Liver (tissue), 9 donors: Measurements from ENCODE around the gene PMIS2. TPM values are rescaled to one million over a fixed set of nuclear protein-coding genes. Genes with fewer than 3 reads are reported as not detected.

Experiments
- DNase-seq: peaks from one replicate; pipeline ENCODE4 v3.0.0-alpha.2; 2017; ENCODE audit warnings: low spot score
- H3K27ac ChIP-seq, 2 donors: one replicate each; pipeline ENCODE4 v1.7.0; 2013; ENCODE audit warnings: inconsistent platforms in 2 of 2, low read length in 2 of 2, control low read depth in 1 of 2, low read depth in 1 of 2, mild to moderate bottlenecking in 1 of 2
- H3K27me3 ChIP-seq, 4 donors: one replicate each; pipeline versions ENCODE4 v1.6.1 to v1.7.0; 2013; ENCODE audit warnings: low read length in 3 of 4, inconsistent platforms in 1 of 4, mild to moderate bottlenecking in 1 of 4, moderate library complexity in 1 of 4; ENCODE audit not compliant: control insufficient read depth in 4 of 4, insufficient read depth in 4 of 4
- H3K36me3 ChIP-seq, 4 donors: one replicate each; pipeline versions ENCODE4 v1.6.1 to v1.7.0; 2013; ENCODE audit warnings: low read length in 3 of 4, mild to moderate bottlenecking in 3 of 4, low read depth in 1 of 4, moderate library complexity in 1 of 4; ENCODE audit not compliant: control insufficient read depth in 4 of 4, insufficient read depth in 3 of 4
- H3K4me1 ChIP-seq, 4 donors: one replicate each; pipeline versions ENCODE4 v1.6.1 to v1.7.0; 2013; ENCODE audit warnings: low read length in 3 of 4, mild to moderate bottlenecking in 3 of 4, moderate library complexity in 1 of 4; ENCODE audit not compliant: control insufficient read depth in 4 of 4, insufficient read depth in 4 of 4
- H3K4me3 ChIP-seq, 3 donors: one replicate each; pipeline versions ENCODE4 v1.6.1 to v1.7.0; 2013; ENCODE audit warnings: low read length in 3 of 3, control low read depth in 1 of 3, low read depth in 1 of 3, mild to moderate bottlenecking in 1 of 3
- H3K9ac ChIP-seq, 2 donors: one replicate each; pipeline ENCODE4 v1.7.0; 2013; ENCODE audit warnings: low read length in 2 of 2, mild to moderate bottlenecking in 2 of 2, moderate library complexity in 2 of 2, control low read depth in 1 of 2, low read depth in 1 of 2
- H3K9me3 ChIP-seq, 4 donors: one replicate each; pipeline versions ENCODE4 v1.6.1 to v1.7.0; 2013; ENCODE audit warnings: low read length in 3 of 4; ENCODE audit not compliant: control insufficient read depth in 4 of 4
- FOXA1 ChIP-seq: IDR thresholded peaks from 2 replicates; pipeline ENCODE4 v1.6.1; 2016; ENCODE audit warnings: antibody characterized with exemption
- GABPA ChIP-seq, 2 donors: IDR thresholded peaks in 1 of 2; conservative IDR thresholded peaks in 1 of 2; 2 replicates each; pipeline ENCODE4 v1.6.1; 2016; ENCODE audit warnings: antibody characterized with exemption in 2 of 2, mild to moderate bottlenecking in 1 of 2, moderate library complexity in 1 of 2
- HNF4A ChIP-seq, 2 donors: conservative IDR thresholded peaks; 2 replicates each; pipeline ENCODE4 v1.6.1; 2016; ENCODE audit warnings: antibody characterized with exemption in 2 of 2, mild to moderate bottlenecking in 2 of 2
- HNF4G ChIP-seq: IDR thresholded peaks from 2 replicates; pipeline ENCODE4 v1.6.1; 2016; ENCODE audit warnings: antibody characterized with exemption
- JUND ChIP-seq, 2 donors: IDR thresholded peaks; 2 replicates each; pipeline ENCODE4 v1.6.1; 2016; ENCODE audit warnings: antibody characterized with exemption in 2 of 2
- NR2F2 ChIP-seq: IDR thresholded peaks from 2 replicates; pipeline ENCODE4 v1.6.1; 2016; ENCODE audit warnings: antibody characterized with exemption
- RAD21 ChIP-seq, 2 donors: IDR thresholded peaks; 2 replicates each; pipeline ENCODE4 v1.6.1; 2016; ENCODE audit warnings: antibody characterized with exemption in 2 of 2, mild to moderate bottlenecking in 2 of 2
- RXRA ChIP-seq, 2 donors: IDR thresholded peaks; 2 replicates each; pipeline ENCODE4 v1.6.1; 2017 to 2018; ENCODE audit warnings: antibody characterized with exemption in 2 of 2, mild to moderate bottlenecking in 1 of 2
- SP1 ChIP-seq: IDR thresholded peaks from 2 replicates; pipeline ENCODE4 v1.6.1; 2018; ENCODE audit warnings: antibody characterized with exemption, mild to moderate bottlenecking
- TAF1 ChIP-seq: conservative IDR thresholded peaks from 2 replicates; pipeline ENCODE4 v1.6.1; 2016; ENCODE audit warnings: antibody characterized with exemption, mild to moderate bottlenecking
- YY1 ChIP-seq: IDR thresholded peaks from 2 replicates; pipeline ENCODE4 v1.6.1; 2016; ENCODE audit warnings: antibody characterized with exemption, mild to moderate bottlenecking
- WGBS: extraction: QIAGEN DNeasy Blood & Tissue Kit; methylation state at CpG from one replicate; pipeline ENCODE4 v1.1.7; 2013; 5-methylcytosine and 5-hydroxymethylcytosine counted together
- polyA plus RNA-seq, 2 donors: library from polyadenylated mRNA; stranded (reverse) in 1 of 2; unstranded in 1 of 2; fragments of 200-250 nt in 1 of 2; fragments of >200 nt in 1 of 2; fragmentation: Nextera tagmentation in 1 of 2; extraction: Ambion mirVana in 1 of 2; gene quantifications; one replicate each; pipeline versions ENCODE4 v1.2.1 to v1.2.3, GENCODE V29; 2013 to 2015
- total RNA-seq, 2 donors: library from RNA; depleted of rRNA; stranded (reverse); fragments of >200 nt; gene quantifications; one replicate each; pipeline ENCODE4 v1.2.3, GENCODE V29; 2014
- TF ChIP-seq, protein P1 (sequence below): IDR thresholded peaks from 2 replicates; pipeline ENCODE4 v1.6.1; 2016; ENCODE audit warnings: antibody characterized with exemption
- TF ChIP-seq, protein P2 (sequence below): fragments of 150-350 bp; IDR thresholded peaks from 2 replicates; pipeline ENCODE4 v1.5.1; 2017; ENCODE audit warnings: improper control_type of control experiment, low read depth, low read length; ENCODE audit not compliant: missing input control
- TF ChIP-seq, protein P3 (sequence below): IDR thresholded peaks from 2 replicates; pipeline ENCODE4 v1.6.1; 2016; ENCODE audit warnings: antibody characterized with exemption
- TF ChIP-seq, protein P4 (sequence below): IDR thresholded peaks from 2 replicates; pipeline ENCODE4 v1.6.1; 2016; ENCODE audit warnings: antibody characterized with exemption, mild to moderate bottlenecking
- TF ChIP-seq, protein P5 (sequence below): IDR thresholded peaks from 2 replicates; pipeline ENCODE4 v1.6.1; 2016; ENCODE audit warnings: antibody characterized with exemption
- donor health status: healthy.
- donor health status: healthy.
- donor health status: healthy.
- donor health status: healthy.
- donor health status: healthy.

Gene PMIS2
- total and polyA plus RNA-seq, 4 donors: not detected

DNA sequence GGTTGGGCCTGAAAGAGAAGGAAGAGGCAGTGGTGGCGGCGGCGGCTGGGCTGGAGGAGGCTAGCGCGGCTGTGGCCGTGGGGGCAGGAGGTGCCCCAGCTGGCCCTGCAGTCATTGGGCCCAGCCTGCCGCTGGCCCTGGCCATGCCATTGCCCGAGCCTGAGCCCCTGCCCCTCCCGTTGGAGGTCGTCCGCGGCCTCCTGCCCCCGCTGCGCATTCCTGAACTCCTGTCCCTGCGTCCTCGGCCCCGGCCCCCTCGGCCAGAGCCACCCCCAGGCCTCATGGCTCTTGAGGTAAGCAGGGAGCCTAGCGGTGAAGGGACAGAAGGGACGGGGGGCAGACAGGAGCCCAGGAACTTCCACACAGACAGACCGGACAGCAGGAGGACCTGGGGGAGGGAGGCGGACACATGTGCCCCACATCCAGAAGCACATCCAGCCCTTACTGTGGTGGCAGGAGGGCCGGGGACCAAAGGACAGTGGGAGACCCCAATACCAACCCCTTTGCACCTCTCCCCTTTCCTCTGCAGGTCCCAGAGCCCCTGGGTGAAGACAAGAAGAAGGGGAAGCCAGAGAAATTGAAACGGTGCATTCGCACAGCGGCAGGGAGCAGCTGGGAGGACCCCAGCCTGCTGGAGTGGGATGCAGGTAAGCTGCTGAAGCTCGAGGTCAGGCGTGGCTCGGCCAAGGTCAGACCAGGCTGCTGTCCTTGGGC, 47.9 kb downstream of the PMIS2 start:
- H3K27ac ChIP-seq: no peak overlapping the region
- H3K36me3 ChIP-seq: peaks cover 16 to 60% (median 40%) of the 10 kb centered on the region in 4 donors
- no peak overlapping the region for H3K4me3 ChIP-seq
- WGBS: 95% methylated on average over 29 of the region's 29 CpGs
- DNase-seq: no peak
- H3K27me3 ChIP-seq: no peaks in the 10 kb centered on the region
- H3K9ac ChIP-seq: no peak overlapping the region
- no peaks in the 10 kb centered on the region for H3K9me3 ChIP-seq
- TF ChIP-seq HNF4A (conservative IDR thresholded peaks at IDR 0.05): no peak
- TF ChIP-seq RAD21 (IDR thresholded peaks at IDR 0.05): no peak
- TF ChIP-seq GABPA (IDR thresholded peaks at IDR 0.05 in 1 of 2, conservative IDR thresholded peaks at IDR 0.05 in 1 of 2): no peak
- TF ChIP-seq, protein P1, sequence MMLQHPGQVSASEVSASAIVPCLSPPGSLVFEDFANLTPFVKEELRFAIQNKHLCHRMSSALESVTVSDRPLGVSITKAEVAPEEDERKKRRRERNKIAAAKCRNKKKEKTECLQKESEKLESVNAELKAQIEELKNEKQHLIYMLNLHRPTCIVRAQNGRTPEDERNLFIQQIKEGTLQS: no peak
- TF ChIP-seq, protein P2, sequence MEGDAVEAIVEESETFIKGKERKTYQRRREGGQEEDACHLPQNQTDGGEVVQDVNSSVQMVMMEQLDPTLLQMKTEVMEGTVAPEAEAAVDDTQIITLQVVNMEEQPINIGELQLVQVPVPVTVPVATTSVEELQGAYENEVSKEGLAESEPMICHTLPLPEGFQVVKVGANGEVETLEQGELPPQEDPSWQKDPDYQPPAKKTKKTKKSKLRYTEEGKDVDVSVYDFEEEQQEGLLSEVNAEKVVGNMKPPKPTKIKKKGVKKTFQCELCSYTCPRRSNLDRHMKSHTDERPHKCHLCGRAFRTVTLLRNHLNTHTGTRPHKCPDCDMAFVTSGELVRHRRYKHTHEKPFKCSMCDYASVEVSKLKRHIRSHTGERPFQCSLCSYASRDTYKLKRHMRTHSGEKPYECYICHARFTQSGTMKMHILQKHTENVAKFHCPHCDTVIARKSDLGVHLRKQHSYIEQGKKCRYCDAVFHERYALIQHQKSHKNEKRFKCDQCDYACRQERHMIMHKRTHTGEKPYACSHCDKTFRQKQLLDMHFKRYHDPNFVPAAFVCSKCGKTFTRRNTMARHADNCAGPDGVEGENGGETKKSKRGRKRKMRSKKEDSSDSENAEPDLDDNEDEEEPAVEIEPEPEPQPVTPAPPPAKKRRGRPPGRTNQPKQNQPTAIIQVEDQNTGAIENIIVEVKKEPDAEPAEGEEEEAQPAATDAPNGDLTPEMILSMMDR: no peak
- TF ChIP-seq, protein P3, sequence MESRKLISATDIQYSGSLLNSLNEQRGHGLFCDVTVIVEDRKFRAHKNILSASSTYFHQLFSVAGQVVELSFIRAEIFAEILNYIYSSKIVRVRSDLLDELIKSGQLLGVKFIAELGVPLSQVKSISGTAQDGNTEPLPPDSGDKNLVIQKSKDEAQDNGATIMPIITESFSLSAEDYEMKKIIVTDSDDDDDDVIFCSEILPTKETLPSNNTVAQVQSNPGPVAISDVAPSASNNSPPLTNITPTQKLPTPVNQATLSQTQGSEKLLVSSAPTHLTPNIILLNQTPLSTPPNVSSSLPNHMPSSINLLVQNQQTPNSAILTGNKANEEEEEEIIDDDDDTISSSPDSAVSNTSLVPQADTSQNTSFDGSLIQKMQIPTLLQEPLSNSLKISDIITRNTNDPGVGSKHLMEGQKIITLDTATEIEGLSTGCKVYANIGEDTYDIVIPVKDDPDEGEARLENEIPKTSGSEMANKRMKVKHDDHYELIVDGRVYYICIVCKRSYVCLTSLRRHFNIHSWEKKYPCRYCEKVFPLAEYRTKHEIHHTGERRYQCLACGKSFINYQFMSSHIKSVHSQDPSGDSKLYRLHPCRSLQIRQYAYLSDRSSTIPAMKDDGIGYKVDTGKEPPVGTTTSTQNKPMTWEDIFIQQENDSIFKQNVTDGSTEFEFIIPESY: no peak
- TF ChIP-seq, protein P4, sequence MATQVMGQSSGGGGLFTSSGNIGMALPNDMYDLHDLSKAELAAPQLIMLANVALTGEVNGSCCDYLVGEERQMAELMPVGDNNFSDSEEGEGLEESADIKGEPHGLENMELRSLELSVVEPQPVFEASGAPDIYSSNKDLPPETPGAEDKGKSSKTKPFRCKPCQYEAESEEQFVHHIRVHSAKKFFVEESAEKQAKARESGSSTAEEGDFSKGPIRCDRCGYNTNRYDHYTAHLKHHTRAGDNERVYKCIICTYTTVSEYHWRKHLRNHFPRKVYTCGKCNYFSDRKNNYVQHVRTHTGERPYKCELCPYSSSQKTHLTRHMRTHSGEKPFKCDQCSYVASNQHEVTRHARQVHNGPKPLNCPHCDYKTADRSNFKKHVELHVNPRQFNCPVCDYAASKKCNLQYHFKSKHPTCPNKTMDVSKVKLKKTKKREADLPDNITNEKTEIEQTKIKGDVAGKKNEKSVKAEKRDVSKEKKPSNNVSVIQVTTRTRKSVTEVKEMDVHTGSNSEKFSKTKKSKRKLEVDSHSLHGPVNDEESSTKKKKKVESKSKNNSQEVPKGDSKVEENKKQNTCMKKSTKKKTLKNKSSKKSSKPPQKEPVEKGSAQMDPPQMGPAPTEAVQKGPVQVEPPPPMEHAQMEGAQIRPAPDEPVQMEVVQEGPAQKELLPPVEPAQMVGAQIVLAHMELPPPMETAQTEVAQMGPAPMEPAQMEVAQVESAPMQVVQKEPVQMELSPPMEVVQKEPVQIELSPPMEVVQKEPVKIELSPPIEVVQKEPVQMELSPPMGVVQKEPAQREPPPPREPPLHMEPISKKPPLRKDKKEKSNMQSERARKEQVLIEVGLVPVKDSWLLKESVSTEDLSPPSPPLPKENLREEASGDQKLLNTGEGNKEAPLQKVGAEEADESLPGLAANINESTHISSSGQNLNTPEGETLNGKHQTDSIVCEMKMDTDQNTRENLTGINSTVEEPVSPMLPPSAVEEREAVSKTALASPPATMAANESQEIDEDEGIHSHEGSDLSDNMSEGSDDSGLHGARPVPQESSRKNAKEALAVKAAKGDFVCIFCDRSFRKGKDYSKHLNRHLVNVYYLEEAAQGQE: no peak
- no peak for TF ChIP-seq SP1
- TF ChIP-seq FOXA1: no peak
- no peak for TF ChIP-seq NR2F2
- no peak for TF ChIP-seq JUND (IDR thresholded peaks at IDR 0.05)
- TF ChIP-seq, protein P5, sequence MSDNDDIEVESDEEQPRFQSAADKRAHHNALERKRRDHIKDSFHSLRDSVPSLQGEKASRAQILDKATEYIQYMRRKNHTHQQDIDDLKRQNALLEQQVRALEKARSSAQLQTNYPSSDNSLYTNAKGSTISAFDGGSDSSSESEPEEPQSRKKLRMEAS: no peak
- H3K4me1 ChIP-seq: peaks cover 0 to 12% (median 6%) of the 10 kb centered on the region in 4 donors

DNA sequence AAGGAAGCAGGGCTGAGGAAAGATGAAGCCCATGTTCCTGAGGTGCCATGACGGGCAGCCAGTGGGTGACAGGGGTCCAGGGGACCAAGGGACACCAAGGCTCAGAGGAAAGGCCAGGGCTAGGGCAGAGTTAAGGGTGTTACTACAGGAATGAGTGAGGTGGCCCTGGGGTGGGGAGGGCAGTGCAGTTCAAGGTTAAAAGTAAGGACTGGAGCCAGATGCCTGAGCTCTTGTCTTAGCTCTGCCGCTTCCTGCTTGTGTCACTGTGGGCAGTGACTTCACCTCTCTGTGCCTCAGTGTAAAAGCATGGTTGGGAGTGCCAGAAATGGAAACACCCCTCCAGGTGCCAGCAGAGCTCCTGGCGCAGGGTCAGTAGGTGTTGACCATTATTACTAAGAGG, 50.7 kb downstream of the PMIS2 start:
- WGBS: 95% methylated on average over 3 of the region's 3 CpGs
- no peak for DNase-seq
- Histone ChIP-seq H3K9me3 (no peaks in the 10 kb centered on the region), H3K4me3 (no peak overlapping the region), H3K9ac (no peak overlapping the region), H3K36me3 (peaks cover 14 to 48% (median 31%) of the 10 kb centered on the region in 4 donors), H3K4me1 (no peaks in the 10 kb centered on the region), H3K27ac (no peak overlapping the region), H3K27me3 (no peaks in the 10 kb centered on the region)
- TF ChIP-seq GABPA (IDR thresholded peaks at IDR 0.05 in 1 of 2, conservative IDR thresholded peaks at IDR 0.05 in 1 of 2) (no peak), RXRA (IDR thresholded peaks at IDR 0.05) (no peak), NR2F2 (no peak), RAD21 (IDR thresholded peaks at IDR 0.05) (no peak), JUND (IDR thresholded peaks at IDR 0.05) (no peak), TAF1 (no peak), YY1 (no peak), HNF4G (no peak), FOXA1 (no peak), HNF4A (conservative IDR thresholded peaks at IDR 0.05) (no peak)
- TF ChIP-seq, protein P2: no peak
- TF ChIP-seq, protein P4: no peak
- TF ChIP-seq, protein P5: no peak
